Glomerular visceral epithelial cell (primary cell): ENCODE results near the gene HYPK.

Experiments
- DNase-seq: peaks from one replicate; pipeline ENCODE4 v3.0.0-alpha.2; 2016; ENCODE audit errors: extremely low spot score

The HYPK gene

DNA sequence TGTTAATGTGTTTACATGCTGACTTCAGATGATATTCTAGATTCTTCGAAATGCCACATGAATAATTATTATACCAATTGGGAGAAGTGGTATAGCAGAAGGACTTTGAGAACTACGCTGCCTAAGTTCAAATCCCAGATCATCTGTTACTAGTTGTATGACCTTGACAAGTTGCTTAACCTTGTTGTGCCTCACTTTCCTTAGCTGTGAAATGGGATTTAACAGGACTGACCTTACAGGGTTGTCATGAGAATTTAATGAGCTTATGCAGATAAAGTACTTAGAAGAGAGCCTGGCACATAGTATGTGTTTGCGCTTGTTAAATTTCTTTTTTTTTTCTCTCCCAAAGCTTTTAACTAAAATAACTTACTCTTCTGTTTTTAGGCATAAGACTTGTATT, 50.9 kb downstream of the HYPK start:
- no peak for DNase-seq

DNA sequence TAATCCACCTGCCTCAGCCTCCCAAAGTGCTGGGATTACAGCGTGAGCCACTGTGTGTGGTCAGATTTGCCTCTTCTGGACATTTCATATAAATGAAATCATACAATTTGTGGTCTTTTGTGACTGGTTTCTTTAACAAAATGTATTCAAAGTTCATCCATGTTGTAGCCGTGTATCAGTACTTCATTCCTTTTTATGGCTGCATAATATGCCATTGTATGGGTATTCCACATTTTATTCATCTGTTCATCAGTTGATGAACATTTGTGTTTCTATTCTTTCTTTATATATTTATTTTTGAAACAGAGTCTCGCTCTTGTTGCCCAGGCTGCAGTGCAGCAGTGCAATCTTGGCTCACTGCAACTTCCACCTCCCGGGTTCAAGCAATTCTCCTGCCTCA, 52.2 kb downstream of the HYPK start:
- DNase-seq: no peak
